ENCODE results near the gene HLA-DRA.

The HLA-DRA gene

GRCh38 chr6:32413427-32414047 is 26.1 kb upstream of the HLA-DRA start:
- H3K79me2 ChIP-seq (ENCODE audit: low read length): no peaks in the 10 kb centered on the region
- no peaks in the 10 kb centered on the region for H3K4me1 ChIP-seq (ENCODE audit: low read length)
- H3K27me3 ChIP-seq (replicated peaks; ENCODE audit: insufficient read depth, low read length): peaks cover 15% of the 10 kb centered on the region
- no peak overlapping the region for H3K4me3 ChIP-seq (ENCODE audit: low read length)
- no peaks in the 10 kb centered on the region for H3K9me3 ChIP-seq (replicated peaks; ENCODE audit: insufficient read depth, low read length)
- peak overlapping the region; percentile 25; the same call in 1 of the 2 replicates for H3K4me2 ChIP-seq (ENCODE audit: low read depth, low read length)
- H3K27ac ChIP-seq (ENCODE audit: low read length): no peak overlapping the region
- peak; percentile 91 for TF ChIP-seq CTCF (IDR thresholded peaks at IDR 0.05; ENCODE audit: low read length)
- no peak for TF ChIP-seq EZH2phosphoT487 (IDR thresholded peaks at IDR 0.05; ENCODE audit: low read length)
- no peak overlapping the region for H3K9ac ChIP-seq (ENCODE audit: low read length)
- H4K20me1 ChIP-seq (ENCODE audit: insufficient read depth, low read length): no peaks in the 10 kb centered on the region
- 0 out of 2 replicates have a peak overlapping the region, but pooled peaks have one; percentile 2 for H2AFZ ChIP-seq (ENCODE audit: low read length)
- DNase-seq: peak; percentile 64
- H3K36me3 ChIP-seq (replicated peaks; ENCODE audit: insufficient read depth, low read length): no peaks in the 10 kb centered on the region
- no peaks in the 10 kb centered on the region for H3K9me2 ChIP-seq (replicated peaks; ENCODE audit: insufficient read depth, low read length)
- no peaks in the 10 kb centered on the region for H3F3A ChIP-seq (ENCODE audit: insufficient read depth, low read length)

- TF ChIP-seq CTCF (IDR thresholded peaks at IDR 0.05; ENCODE audit: low read length) (peak; percentile 99), EZH2 (optimal IDR thresholded peaks at IDR 0.05; ENCODE audit: low read depth, low read length) (no peak)
- peak overlapping the region; percentile 14; the same call in 1 of the 2 replicates for H3K4me3 ChIP-seq (ENCODE audit: low read length)
Observed at GRCh38 chr6:32415521-32416019, 24.1 kb upstream of the HLA-DRA start.

GRCh38 chr6:32416036-32416435 is 23.7 kb upstream of the HLA-DRA start:
- no peaks in the 10 kb centered on the region for H3K4me1 ChIP-seq (ENCODE audit: low read length)
- H3K36me3 ChIP-seq (replicated peaks; ENCODE audit: insufficient read depth, low read length): no peaks in the 10 kb centered on the region
- H2AFZ ChIP-seq (ENCODE audit: low read length): no peak overlapping the region
- TF ChIP-seq EZH2 (optimal IDR thresholded peaks at IDR 0.05; ENCODE audit: low read depth, low read length): no peak
- H3K27ac ChIP-seq (ENCODE audit: low read length): no peak overlapping the region
- peaks cover 15% of the 10 kb centered on the region for H3K27me3 ChIP-seq (replicated peaks; ENCODE audit: insufficient read depth, low read length)
- DNase-seq: no peak
- H3K9ac ChIP-seq (ENCODE audit: low read length): no peak overlapping the region
- no peaks in the 10 kb centered on the region for H3K9me3 ChIP-seq (replicated peaks; ENCODE audit: insufficient read depth, low read length)
- no peaks in the 10 kb centered on the region for H3K9me2 ChIP-seq (replicated peaks; ENCODE audit: insufficient read depth, low read length)
- no peak overlapping the region for H3K4me3 ChIP-seq (ENCODE audit: low read length)
- no peaks in the 10 kb centered on the region for H3K79me2 ChIP-seq (ENCODE audit: low read length)
- H4K20me1 ChIP-seq (ENCODE audit: insufficient read depth, low read length): no peaks in the 10 kb centered on the region
- no peaks in the 10 kb centered on the region for H3F3A ChIP-seq (ENCODE audit: insufficient read depth, low read length)
- H3K4me2 ChIP-seq (ENCODE audit: low read depth, low read length): peak overlapping the region; percentile 59; the same call in 1 of the 2 replicates

More at GRCh38 chr6:32415521-32416019, 24.1 kb upstream of the HLA-DRA start:
- no peaks in the 10 kb centered on the region for H3K9me3 ChIP-seq (replicated peaks; ENCODE audit: insufficient read depth, low read length)
- peak; percentile 71 for DNase-seq
- no peaks in the 10 kb centered on the region for H3K4me1 ChIP-seq (ENCODE audit: low read length)
- peak overlapping the region; percentile 46; the same call in 1 of the 2 replicates for H2AFZ ChIP-seq (ENCODE audit: low read length)
- peaks cover 15% of the 10 kb centered on the region for H3K27me3 ChIP-seq (replicated peaks; ENCODE audit: insufficient read depth, low read length)
- H3K9me2 ChIP-seq (replicated peaks; ENCODE audit: insufficient read depth, low read length): no peaks in the 10 kb centered on the region
- no peaks in the 10 kb centered on the region for H3K36me3 ChIP-seq (replicated peaks; ENCODE audit: insufficient read depth, low read length)
- no peaks in the 10 kb centered on the region for H3F3A ChIP-seq (ENCODE audit: insufficient read depth, low read length)
- H4K20me1 ChIP-seq (ENCODE audit: insufficient read depth, low read length): no peaks in the 10 kb centered on the region
- no peaks in the 10 kb centered on the region for H3K79me2 ChIP-seq (ENCODE audit: low read length)
- H3K4me2 ChIP-seq (ENCODE audit: low read depth, low read length): peak overlapping the region; percentile 59; the same call in 1 of the 2 replicates
- H3K9ac ChIP-seq (ENCODE audit: low read length): no peak overlapping the region
- H3K27ac ChIP-seq (ENCODE audit: low read length): no peak overlapping the region
